ENCODE measurements around the gene SLFN14.
"Not testable (repeated sequence)": the region's sequence is repeated elsewhere in the genome, so short reads cannot be mapped to it uniquely, and the experiment has no call there.

The SLFN14 gene

GRCh38 chr17:35560703-35561102, at the start of gene SLFN14:
TSS of gene SLFN14 (minus strand) at chr17:35560819. CDS start at chr17:35558062, 2,757 bp downstream.
- DNase-seq: no peak

- no peak for DNase-seq
These were observed 49.2 kb upstream of the SLFN14 start for GRCh38 chr17:35609831-35610230.

- no peak for DNase-seq
These were observed 46.7 kb upstream of the SLFN14 start for GRCh38 chr17:35607239-35607847.

DNA sequence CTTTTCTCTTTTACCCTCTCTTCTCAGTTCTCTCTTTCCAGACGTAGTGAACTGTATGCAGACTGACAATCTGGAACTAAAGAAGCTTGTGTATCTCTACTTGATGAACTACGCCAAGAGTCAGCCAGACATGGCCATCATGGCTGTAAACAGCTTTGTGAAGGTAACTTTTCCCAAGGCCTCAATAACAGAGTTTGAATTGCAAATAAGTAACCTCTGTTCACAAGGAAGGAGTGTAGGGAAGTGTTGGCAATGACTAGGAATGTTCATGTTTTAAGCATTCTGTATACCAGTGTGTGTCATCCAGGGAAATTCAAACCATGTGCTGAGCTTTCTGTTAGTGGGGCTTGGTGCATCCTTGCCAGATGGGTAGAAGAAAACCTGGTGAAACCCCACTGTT, 45.1 kb upstream of the SLFN14 start:
- DNase-seq: no peak

- no peak for DNase-seq
These were observed 43.1 kb upstream of the SLFN14 start for GRCh38 chr17:35603674-35604073.

DNA sequence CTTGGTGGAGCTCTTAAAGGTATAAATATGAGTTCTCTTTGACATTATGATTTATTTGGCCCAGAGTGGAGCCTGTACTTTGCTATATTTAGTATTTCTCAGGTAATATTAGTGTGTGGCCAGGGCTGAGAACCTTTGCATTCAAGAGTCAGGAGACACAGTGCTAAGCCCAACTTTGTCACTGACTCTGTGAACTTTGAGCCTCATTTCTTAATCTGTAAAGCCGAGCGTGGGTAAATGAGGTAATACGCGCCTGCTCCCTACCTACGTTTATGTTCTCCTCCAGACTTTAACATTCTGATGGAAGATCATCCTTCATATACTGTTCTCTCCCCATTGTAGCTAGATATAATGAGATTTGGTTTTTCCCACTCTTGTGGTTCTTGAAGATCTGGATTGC, 37.0 kb upstream of the SLFN14 start:
- no peak for DNase-seq

GRCh38 chr17:35596530-35597233, 36.1 kb upstream of the SLFN14 start:
- DNase-seq: no peak

DNA sequence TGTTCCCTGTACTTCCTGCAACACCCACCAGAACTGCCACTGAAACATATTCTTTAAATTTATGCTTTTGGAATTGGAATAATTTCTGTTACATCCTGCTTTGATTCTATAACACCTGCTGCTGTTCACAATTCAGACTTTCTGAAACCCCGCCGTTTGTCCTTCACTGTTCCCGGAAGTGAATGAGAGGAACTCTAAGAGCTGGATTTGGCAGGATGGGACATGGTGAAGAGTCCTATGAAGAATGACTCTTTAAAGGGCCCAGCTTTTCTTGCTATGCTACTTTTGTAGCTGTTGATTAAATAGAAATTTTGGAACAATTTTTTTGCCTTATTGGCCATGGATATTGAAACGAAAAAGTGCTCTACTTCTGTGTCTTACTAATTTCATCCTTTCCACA, 35.5 kb upstream of the SLFN14 start:
- no peak for DNase-seq

GRCh38 chr17:35588196-35588920, 27.7 kb upstream of the SLFN14 start:
- no peak for DNase-seq

DNA sequence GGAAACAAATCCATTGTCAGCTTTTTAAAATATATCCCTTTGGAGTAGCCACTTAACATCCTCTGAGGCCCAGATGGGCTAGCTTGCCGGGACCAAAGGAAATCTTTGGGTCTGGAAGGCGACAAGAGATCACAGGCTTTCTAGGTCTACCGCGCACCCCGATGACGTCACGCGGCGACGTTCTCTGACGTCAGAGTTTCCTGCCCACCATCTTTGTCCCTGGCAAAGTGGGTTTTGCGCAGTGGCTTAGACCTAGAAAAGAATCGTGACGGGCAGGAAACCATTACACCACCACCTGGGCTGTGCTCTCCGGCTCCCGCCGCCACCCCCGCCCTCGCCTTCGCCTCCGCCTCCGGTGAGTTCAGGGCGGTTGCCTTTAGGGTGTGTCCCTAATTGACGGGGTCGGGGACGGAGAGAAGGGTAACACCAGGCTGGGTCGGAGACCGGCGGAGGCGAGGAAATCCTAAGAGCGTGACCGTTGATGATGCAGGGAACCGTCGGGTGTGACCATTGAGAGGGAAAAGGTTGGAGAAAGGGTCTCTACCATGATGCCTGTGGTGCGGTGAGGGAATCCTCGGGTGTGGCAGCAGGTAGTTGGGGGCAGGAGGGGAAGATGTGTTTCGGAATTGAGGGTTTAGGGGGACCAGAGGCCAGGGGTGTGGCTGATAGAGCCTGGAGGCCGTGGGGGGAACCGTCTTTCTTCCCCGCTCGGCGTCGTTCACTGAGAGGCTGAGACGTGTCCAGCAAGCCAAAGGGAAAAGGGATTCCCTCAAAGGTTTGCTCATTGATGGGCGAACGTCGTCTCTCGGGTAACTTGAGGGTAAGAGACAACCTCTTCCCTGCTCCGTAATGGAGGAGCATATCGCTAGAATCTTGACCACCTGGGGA, 26.7 kb upstream of the SLFN14 start, which contains the start of gene AP2B1:
TSS of gene AP2B1 (plus strand) at position 249 of the 888 bp plus-strand sequence. CDS start 6,709 bp downstream, outside the sequence.
- peak; percentile 93 for DNase-seq

GRCh38 chr17:35586569-35587073, 26.0 kb upstream of the SLFN14 start:
- no peak for DNase-seq

DNA sequence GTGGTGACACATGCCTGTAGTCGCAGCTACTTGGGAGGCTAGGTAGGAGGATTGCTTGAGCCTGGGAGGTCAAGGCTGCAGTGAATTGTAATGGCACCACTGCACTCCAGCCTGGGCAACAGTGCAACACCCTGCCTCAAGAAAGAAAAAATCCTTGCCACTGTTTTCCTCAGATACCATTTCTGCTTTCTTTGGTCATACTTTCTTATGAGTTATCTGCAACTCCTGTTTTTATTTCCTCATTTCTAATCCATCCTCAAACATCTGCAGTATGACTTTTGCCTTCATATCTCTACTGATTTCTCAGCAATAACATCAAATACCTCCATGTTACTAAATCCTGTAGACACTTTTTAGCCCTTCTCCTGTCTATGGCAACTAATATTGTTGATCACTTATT, 23.4 kb upstream of the SLFN14 start:
- DNase-seq: no peak

GRCh38 chr17:35578929-35579432, 18.4 kb upstream of the SLFN14 start:
- no peak for DNase-seq

DNA sequence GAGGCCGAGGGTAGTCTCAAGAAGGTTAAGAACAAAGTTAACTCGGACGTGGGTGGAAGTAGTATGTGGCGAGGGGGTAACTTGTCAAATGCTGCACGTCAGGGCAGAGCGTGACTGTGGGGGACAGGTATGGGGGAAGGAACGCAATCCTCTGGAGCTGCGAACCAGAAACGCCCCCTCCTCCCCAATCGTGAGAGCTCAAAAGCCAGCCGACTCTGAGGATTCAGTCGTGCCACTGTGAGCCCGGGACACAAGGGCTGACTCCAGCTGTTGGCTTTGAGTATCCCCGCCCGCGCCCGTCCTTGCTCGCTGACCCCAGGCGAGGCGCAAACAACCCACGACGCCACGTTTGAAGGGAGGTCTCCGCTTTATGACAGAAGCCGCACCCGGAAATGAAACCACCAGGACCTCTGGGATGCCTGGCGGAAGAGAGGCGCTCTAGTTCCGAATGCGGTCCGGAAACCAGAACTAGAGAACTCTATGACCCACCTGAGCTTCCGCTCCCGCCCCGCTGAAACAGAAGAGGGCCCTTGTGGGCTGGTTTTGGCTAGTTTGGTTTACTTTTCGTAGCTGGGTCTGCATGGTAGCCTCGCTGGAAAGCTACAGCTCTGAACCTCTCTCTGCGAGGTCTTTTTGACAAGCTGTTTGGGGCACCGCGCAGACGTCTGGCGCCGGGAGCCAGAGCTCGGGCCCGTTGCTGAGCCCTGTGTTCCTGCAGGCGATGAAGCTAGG, 17.7 kb upstream of the SLFN14 start, which contains the start of gene PEX12:
TSS of gene PEX12 (minus strand) at position 375 of the 732 bp plus-strand sequence. CDS start 550 bp downstream, outside the sequence.
- DNase-seq: peak; percentile 87

DNA sequence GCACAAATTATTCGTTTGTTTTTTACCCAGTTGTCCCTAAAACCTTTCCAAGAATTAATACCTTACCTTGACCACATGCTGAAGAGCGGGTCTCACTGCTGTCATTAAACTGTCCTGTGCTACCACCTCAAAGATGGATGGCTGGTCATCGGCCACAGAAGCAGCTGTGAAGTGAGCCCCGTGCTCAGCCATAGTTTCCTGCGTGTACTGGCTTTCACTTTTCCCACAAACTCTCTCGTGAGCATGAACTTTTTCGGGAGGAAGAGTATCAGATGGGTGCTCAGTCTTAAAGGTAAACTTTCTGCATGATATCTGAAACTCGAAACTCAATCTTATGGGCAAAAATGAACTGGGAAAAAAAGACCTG, 17.2 kb upstream of the SLFN14 start:
- DNase-seq: no peak

GRCh38 chr17:35575759-35576158, 15.1 kb upstream of the SLFN14 start:
- DNase-seq: no peak

DNA sequence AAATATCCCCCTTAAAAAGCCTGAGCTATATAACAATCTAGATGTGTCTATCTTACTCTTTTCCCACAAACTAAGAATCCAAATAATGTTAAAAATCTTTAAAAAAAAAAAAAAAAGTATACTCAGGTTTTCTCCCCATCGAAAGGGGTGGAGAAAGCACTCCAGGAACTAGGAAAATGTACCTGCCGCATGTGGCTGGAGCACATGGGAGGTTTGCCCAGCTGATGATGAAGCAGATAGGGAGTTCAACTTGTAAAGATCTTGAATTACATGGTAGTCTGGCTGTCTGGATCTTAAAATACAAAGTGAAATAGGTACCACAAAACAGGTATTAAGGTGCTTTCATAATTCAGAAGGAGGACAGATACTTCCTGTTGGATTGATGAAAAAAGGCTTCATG, 8.8 kb upstream of the SLFN14 start:
- DNase-seq: no peak

DNA sequence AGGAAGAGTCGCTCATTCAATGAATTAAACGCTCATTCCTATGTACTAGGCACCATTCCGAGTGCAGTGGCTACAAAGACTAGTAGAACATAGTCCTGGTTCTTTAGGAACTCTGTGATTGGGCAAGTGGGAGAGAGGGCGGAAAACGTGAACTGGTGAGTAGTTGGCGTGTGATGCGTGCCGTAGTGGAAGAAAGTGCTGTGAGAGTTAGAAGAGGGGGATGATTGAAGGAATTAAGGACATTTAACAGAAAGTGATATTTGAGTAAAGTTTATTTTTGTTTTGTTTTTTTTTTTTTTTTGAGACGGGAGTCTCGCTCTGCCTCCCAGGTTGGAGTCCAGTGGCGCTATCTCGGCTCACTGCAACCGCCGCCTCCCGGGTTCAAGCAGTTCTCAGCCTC, 7.9 kb upstream of the SLFN14 start:
- no peak for DNase-seq

- no peak for DNase-seq
These were observed 6.3 kb upstream of the SLFN14 start for GRCh38 chr17:35566968-35567367.

GRCh38 chr17:35563181-35563580, 2.6 kb upstream of the SLFN14 start:
- not testable (repeated sequence) for DNase-seq

DNA sequence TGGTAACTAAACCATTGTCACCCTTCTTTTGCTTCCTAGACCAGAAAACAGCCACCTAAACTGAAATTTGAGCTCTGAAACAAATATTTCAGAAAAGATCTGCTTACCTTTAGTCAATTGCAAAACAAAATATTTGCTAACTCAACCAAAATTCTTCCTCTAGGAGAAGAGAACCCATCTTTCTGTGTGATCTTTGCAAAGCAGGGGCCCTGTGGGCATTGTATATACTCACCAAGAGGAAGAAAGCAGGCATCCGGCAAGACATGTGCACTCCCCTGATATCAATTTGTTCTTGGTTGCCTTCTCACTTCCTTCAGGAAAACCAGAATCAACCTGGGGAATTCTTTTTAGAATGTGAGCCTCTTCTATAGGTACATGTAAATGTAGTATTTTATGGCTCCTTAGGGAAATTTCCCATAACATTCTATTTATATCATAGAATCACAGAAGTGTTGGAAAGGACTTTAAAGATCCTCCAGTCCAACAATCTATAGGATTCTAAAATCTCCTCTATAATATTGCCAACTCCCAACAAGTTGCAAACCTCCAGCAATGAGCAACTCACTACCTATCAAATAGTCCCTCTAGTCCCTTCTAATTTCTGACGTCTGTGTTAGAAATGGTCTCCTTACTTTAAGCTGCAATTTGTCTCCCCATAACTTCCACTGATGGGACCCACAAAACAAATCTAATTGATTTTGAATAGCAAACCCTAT, 966 bp downstream of the SLFN14 start:
- no peak for DNase-seq

Measured in activated gamma-delta T cell treated with Interleukin-2 at 50 U/mL for 16 hours (primary cell).